Glutamatergic neuron (in vitro differentiated cells): Measurements from ENCODE around the gene CNTFR. TPM values are rescaled to one million over a fixed set of nuclear protein-coding genes. Genes with fewer than 3 reads are reported as not detected.
"Not testable (repeated sequence)": the region's sequence is repeated elsewhere in the genome, so short reads cannot be mapped to it uniquely, and the experiment has no call there.

Experiments
- DNase-seq: peaks from one replicate; pipeline ENCODE4 v3.0.0; 2022
- H3K27ac Mint-ChIP-seq: one replicate; pipeline ENCODE4 v1.8.0; 2020; ENCODE audit warnings: mild to moderate bottlenecking, mixed read lengths, inconsistent platforms; ENCODE audit not compliant: unreplicated experiment
- H3K27me3 Mint-ChIP-seq: one replicate; pipeline ENCODE4 v1.8.0; 2020; ENCODE audit warnings: mild to moderate bottlenecking, moderate library complexity, mixed read lengths, inconsistent platforms; ENCODE audit not compliant: unreplicated experiment
- H3K36me3 Mint-ChIP-seq: one replicate; pipeline ENCODE4 v1.8.0; 2020; ENCODE audit warnings: mild to moderate bottlenecking, mixed read lengths, inconsistent platforms; ENCODE audit not compliant: unreplicated experiment
- H3K4me1 Mint-ChIP-seq: one replicate; pipeline ENCODE4 v1.8.0; 2020; ENCODE audit warnings: mild to moderate bottlenecking, low read depth, mixed read lengths, inconsistent platforms; ENCODE audit not compliant: unreplicated experiment
- H3K4me3 Mint-ChIP-seq: one replicate; pipeline ENCODE4 v1.8.0; 2020; ENCODE audit warnings: mild to moderate bottlenecking, mixed read lengths, inconsistent platforms; ENCODE audit not compliant: unreplicated experiment
- H3K9me3 Mint-ChIP-seq: one replicate; pipeline ENCODE4 v1.8.0; 2020; ENCODE audit warnings: mild to moderate bottlenecking, moderate library complexity, mixed read lengths, inconsistent platforms; ENCODE audit not compliant: unreplicated experiment
- long read RNA-seq: library from polyadenylated mRNA; unstranded; transcript quantifications from one replicate; pipeline ENCODE4 v2.0.0, GENCODE V29; 2020; ENCODE audit not compliant: unreplicated experiment
- total RNA-seq: library from RNA; stranded (reverse); fragmentation: NEBNext Ultra II Directional; extraction: Animal tissue kit (Norgen Biotek cat#: 25700); gene quantifications from one replicate; pipeline ENCODE4 v1.2.1, GENCODE V29; 2021; ENCODE audit not compliant: unreplicated experiment
- TF ChIP-seq, protein P1 (sequence below): fragments of 200-600 bp; sonication (generic); IDR thresholded peaks from one replicate; pipeline ENCODE4 v1.5.0; 2021; ENCODE audit not compliant: partially characterized antibody, unreplicated experiment

CNTFR gene, protein sequence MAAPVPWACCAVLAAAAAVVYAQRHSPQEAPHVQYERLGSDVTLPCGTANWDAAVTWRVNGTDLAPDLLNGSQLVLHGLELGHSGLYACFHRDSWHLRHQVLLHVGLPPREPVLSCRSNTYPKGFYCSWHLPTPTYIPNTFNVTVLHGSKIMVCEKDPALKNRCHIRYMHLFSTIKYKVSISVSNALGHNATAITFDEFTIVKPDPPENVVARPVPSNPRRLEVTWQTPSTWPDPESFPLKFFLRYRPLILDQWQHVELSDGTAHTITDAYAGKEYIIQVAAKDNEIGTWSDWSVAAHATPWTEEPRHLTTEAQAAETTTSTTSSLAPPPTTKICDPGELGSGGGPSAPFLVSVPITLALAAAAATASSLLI
- 170 TPM for total RNA-seq
- long read RNA-seq, partial matches to known transcripts: 1 of 7 reads
- long read RNA-seq, other reads (novel, unspliced or antisense): 3 of 7 reads

DNA sequence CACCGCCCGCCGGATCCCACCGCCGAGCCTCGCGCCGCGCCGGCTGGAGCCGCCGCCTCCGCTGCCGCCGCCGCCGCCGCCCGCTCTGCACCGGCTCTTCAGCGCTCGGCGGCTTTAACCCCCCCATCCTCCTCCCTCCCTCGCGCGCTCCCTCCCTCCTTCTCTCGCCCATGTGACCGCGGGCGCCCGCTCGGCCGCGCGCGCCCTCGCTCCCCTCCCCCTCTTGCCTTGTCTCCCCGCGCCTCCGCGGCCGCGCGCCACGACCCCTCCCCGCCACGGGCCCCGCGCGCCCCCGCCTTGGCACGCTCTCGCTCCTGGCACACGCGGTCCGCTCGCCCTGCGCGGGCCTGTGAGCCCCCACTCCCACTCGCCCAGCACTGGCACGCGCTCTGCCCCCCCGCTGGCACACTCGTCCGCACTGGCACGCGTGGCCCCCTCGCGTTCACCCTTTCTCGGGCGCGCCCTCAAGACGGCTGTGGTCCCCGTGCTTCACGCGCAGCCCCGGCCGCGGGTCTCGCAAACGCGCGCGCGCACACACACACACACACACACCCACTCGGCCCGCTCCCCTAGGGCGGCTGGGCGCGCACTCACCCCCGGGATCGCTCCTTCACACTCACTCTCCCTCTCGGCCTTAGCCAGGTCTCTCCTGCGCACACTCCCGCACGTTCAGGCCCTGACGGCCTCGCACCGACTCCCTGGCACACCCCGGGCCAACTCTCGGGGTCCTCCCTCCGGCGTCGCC, at the start of gene CNTFR:
TSS of gene CNTFR (minus strand) at position 89 of the 745 bp plus-strand sequence. CDS start 20,743 bp downstream, outside the sequence.
- peak; percentile 67 for DNase-seq
- Mint-ChIP-seq H3K4me1 (peaks cover 39% of the 10 kb centered on the region), H3K36me3 (peaks cover 9% of the 10 kb centered on the region), H3K27me3 (peaks cover 33% of the 10 kb centered on the region), H3K27ac (peak within 1 kb of the TSS; percentile 57), H3K9me3 (peaks cover 22% of the 10 kb centered on the region), H3K4me3 (peak within 1 kb of the TSS; percentile 93)
- TF ChIP-seq, protein P1, sequence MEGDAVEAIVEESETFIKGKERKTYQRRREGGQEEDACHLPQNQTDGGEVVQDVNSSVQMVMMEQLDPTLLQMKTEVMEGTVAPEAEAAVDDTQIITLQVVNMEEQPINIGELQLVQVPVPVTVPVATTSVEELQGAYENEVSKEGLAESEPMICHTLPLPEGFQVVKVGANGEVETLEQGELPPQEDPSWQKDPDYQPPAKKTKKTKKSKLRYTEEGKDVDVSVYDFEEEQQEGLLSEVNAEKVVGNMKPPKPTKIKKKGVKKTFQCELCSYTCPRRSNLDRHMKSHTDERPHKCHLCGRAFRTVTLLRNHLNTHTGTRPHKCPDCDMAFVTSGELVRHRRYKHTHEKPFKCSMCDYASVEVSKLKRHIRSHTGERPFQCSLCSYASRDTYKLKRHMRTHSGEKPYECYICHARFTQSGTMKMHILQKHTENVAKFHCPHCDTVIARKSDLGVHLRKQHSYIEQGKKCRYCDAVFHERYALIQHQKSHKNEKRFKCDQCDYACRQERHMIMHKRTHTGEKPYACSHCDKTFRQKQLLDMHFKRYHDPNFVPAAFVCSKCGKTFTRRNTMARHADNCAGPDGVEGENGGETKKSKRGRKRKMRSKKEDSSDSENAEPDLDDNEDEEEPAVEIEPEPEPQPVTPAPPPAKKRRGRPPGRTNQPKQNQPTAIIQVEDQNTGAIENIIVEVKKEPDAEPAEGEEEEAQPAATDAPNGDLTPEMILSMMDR: no peak

DNA sequence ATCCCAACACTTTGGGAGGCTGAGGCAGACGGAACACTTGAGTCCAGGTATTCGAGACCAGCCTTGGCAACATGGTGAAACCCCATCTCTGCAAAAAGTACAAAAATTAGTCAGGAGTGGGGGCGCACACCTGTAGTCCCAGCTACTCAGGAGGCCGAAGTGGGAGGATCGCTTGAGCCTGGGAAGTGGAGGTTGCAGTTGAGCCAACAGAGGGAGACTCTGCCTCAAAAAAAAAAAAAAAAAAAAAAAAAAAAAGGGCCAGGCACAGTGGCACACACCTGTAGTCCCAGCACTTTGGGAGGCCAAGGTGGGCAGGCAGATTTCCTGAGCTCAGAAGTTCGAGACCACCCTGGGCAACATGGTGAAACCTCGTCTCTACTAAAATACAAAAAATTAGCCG, 49.8 kb upstream of the CNTFR start:
- not testable (repeated sequence) for DNase-seq, H3K27me3 Mint-ChIP-seq, H3K27ac Mint-ChIP-seq, H3K4me3 Mint-ChIP-seq, H3K36me3 Mint-ChIP-seq, H3K9me3 Mint-ChIP-seq
- H3K4me1 Mint-ChIP-seq: peaks cover 15% of the 10 kb centered on the region

DNA sequence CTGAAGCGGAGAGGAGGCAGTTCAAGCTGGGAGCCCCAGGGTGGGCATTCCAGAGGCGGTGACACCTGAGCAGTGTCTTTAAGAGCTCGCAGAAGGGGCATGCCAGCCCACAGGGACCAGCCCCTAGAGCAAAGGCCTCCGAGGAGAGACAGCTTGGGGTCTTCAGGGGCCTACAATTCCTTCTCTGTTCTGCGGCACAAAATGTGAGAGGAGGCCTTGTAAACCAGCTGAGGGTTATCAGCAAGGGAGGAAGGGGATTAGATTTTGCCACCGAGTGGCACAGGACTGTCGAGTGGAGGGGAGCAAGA, 48.6 kb upstream of the CNTFR start:
- H3K9me3 Mint-ChIP-seq: peaks cover 4% of the 10 kb centered on the region
- peaks cover 21% of the 10 kb centered on the region for H3K4me1 Mint-ChIP-seq
- peaks cover 4% of the 10 kb centered on the region for H3K27me3 Mint-ChIP-seq
- peak overlapping the region; percentile 87 for H3K27ac Mint-ChIP-seq
- TF ChIP-seq, protein P1: no peak
- H3K36me3 Mint-ChIP-seq: no peaks in the 10 kb centered on the region
- peak overlapping the region; percentile 83 for H3K4me3 Mint-ChIP-seq
- no peak for DNase-seq

DNA sequence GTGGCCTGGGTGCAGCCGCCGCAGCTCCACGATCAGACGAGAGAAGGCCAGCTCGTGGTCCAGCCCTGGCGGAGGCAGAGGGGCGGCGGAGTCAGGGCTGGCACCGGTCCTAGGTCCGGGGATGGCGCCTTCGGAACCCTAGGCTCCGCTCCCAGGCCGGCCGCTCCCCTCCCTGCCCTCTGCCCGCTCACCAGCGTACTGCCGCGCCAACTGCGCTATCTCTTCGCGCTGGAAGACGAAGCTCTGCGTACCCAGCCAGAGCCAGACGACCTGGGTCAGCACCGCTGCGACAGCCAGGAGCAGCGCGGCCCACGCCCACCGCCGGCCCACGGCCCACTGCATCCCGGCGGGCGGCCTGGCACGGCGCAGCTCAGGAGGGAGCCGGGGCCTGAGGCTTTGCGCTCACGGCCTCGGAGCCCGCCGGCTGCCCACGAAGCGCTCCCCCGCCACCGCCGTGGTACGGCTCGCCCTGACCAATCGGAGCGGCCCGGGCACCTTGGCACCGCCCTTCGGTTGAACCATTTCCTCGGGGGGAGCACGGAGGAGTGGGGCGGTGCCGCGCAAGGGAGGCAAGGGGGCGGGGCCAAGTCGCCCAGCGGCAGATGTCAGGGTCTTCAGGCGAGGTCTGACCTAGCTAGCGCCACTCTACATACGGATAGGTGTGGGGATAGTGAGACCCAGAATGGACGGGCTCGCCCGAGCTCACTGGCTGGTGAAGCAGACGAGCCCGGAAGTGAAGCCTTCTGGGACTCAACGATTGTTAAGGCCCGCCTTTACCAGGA, 48.0 kb upstream of the CNTFR start, which contains the start of gene SIGMAR1:
TSS of gene SIGMAR1 (minus strand) at position 432 of the 782 bp plus-strand sequence. CDS start at position 342, 90 bp downstream.
- Mint-ChIP-seq H3K4me3 (peak within 1 kb of the TSS; percentile 91), H3K27me3 (peaks cover 6% of the 10 kb centered on the region), H3K4me1 (peaks cover 21% of the 10 kb centered on the region), H3K27ac (peak within 1 kb of the TSS; percentile 87), H3K9me3 (peaks cover 4% of the 10 kb centered on the region), H3K36me3 (no peaks in the 10 kb centered on the region)
- DNase-seq: peak; percentile 97
- TF ChIP-seq, protein P1: no peak

DNA sequence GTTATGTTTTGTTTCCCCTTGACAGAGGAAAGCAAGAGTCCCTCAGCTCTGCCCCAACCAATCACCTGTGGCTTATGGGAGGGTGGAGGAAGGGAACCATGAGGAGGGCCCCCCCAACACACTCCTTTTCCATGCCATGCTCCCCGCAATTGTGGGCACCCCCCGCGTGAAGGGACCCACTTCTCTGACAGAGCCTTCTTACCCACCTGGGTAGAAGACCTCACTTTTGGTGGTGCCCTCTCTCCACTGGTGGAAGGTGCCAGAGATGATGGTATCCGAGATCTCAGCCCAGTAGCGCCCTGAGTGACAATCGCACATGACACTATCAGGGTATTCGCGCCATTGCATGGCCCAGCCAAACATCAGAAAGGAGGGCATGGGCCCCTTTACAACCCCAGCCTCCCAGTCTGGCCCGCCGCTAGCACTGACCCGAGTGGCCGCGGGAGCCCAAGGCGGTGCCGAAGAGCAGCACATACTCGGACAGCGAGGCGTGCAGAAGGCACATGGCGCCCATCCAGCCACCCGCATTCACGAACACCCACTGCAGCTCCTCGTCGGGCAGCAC, 47.3 kb upstream of the CNTFR start:
- Mint-ChIP-seq H3K4me1 (peaks cover 21% of the 10 kb centered on the region), H3K36me3 (no peaks in the 10 kb centered on the region), H3K27ac (peak overlapping the region; percentile 38), H3K9me3 (peaks cover 6% of the 10 kb centered on the region), H3K4me3 (peak overlapping the region; percentile 91), H3K27me3 (peaks cover 9% of the 10 kb centered on the region)
- no peak for DNase-seq
- TF ChIP-seq, protein P1: no peak
